ENCODE measurements around the gene C6orf136.

- TF ChIP-seq ZFX (IDR thresholded peaks at IDR 0.05): no peak
- no peak for TF ChIP-seq CTCF (conservative IDR thresholded peaks at IDR 0.05)
Measured at GRCh38 chr6:30685157-30686008, 38.5 kb downstream of the C6orf136 start.

Measured in C4-2B (cell line).